Esophagus muscularis mucosa (tissue), 4 donors: ENCODE data around the gene ELL2. TPM values are rescaled to one million over a fixed set of nuclear protein-coding genes. Genes with fewer than 3 reads are reported as not detected.
A peak's percentile ranks its signal among the peaks of the same experiment; 100 is the strongest.

Experiments used
- DNase-seq: peaks from one replicate; pipeline ENCODE4 v3.0.0-alpha.2; 2017; ENCODE audit errors: extremely low spot score
- H3K27ac ChIP-seq, 4 donors: fragments of 200-600 bp; sonication (generic); replicated peaks in 1 of 4; 1 replicate in 3 of 4; 2 replicates in 1 of 4; pipeline ENCODE4 v1.5.1; 2016 to 2019; ENCODE audit warnings: mild to moderate bottlenecking in 1 of 4
- H3K27me3 ChIP-seq, 4 donors: fragments of 200-600 bp; sonication (generic); one replicate each; pipeline versions ENCODE4 v1.5.1 to v1.6.0; 2016 to 2019
- H3K36me3 ChIP-seq, 4 donors: fragments of 200-600 bp; sonication (generic); one replicate each; pipeline ENCODE4 v1.5.1; 2016 to 2019
- H3K4me1 ChIP-seq, 4 donors: fragments of 200-600 bp; sonication (generic); one replicate each; pipeline ENCODE4 v1.5.1; 2016 to 2019
- H3K4me3 ChIP-seq, 4 donors: fragments of 200-600 bp; sonication (generic); 1 replicate in 2 of 4; 2 replicates in 2 of 4; pipeline ENCODE4 v1.5.1; 2016 to 2019; ENCODE audit warnings: mild to moderate bottlenecking in 4 of 4, moderate library complexity in 1 of 4
- H3K9me3 ChIP-seq, 4 donors: fragments of 200-600 bp; sonication (generic); 1 replicate in 3 of 4; 2 replicates in 1 of 4; pipeline ENCODE4 v1.5.1; 2016 to 2019
- EP300 ChIP-seq: sonication (generic); formaldehyde crosslinking; IDR thresholded peaks from one replicate; pipeline ENCODE4 v1.6.1; 2017; ENCODE audit warnings: antibody characterized with exemption
- POLR2A ChIP-seq: fragments of 450-650 bp; IDR thresholded peaks from one replicate; pipeline ENCODE4 v1.6.1; 2017; ENCODE audit warnings: antibody characterized with exemption, moderate library complexity, mild to moderate bottlenecking, low read depth
- POLR2AphosphoS5 ChIP-seq, 2 donors: sonication (generic); formaldehyde crosslinking; IDR thresholded peaks; one replicate each; pipeline ENCODE4 v1.6.1; 2017; ENCODE audit warnings: antibody characterized with exemption in 2 of 2
- whole genome bisulfite sequencing: methylation state at CpG from one replicate; pipeline ENCODE4 v1.1.5; 2018; 5-methylcytosine and 5-hydroxymethylcytosine counted together
- intact Hi-C: fragments of 100-400 bp; cut with DNase I; formaldehyde crosslinking; loops from one replicate; pipeline ENCODE4 v1.15.1; 2023
- total RNA-seq, 4 donors: library from RNA; depleted of rRNA; stranded (reverse); fragments of >200 nt; gene quantifications; one replicate each; pipeline versions ENCODE4 v1.1.0 to v1.2.1, GENCODE V29; 2016
- TF ChIP-seq, protein P1 (sequence below), 3 experiments: fragments of 200-600 bp in 2 of 3; fragments of 450-650 bp in 1 of 3; sonication (generic) in 2 of 3; IDR thresholded peaks; one replicate each; pipeline ENCODE4 v1.5.1; 2017 to 2019; ENCODE audit warnings: antibody characterized with exemption in 3 of 3, mild to moderate bottlenecking in 2 of 3, moderate library complexity in 1 of 3

ELL2 gene
- total RNA-seq, 4 donors from 2014 or later, result 38.8 to 51.5 (median 42.7) TPM

DNA sequence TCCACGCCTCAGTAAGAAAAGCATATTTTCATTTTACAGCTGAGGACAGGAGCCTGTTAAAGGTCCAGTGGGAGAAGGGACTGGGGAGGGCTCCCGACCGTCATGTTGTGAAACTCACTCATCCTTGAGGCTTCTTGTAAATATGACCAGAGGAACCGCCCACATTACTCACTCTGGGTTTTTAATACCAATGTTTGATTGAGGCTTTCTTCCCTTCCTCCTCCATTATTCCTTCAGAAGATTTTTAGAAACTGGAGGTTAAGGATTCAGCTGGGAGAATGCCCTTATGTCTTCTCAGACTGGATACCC is 77.7 kb downstream of the ELL2 start:
- no peak for DNase-seq
- intact Hi-C loops, result no loop called here
- no peaks in the 10 kb centered on the region for H3K9me3 ChIP-seq
- no peaks in the 10 kb centered on the region for H3K4me1 ChIP-seq
- TF ChIP-seq POLR2A, result no peak
- TF ChIP-seq POLR2AphosphoS5 (IDR thresholded peaks at IDR 0.05), result no peak
- TF ChIP-seq, protein P1, sequence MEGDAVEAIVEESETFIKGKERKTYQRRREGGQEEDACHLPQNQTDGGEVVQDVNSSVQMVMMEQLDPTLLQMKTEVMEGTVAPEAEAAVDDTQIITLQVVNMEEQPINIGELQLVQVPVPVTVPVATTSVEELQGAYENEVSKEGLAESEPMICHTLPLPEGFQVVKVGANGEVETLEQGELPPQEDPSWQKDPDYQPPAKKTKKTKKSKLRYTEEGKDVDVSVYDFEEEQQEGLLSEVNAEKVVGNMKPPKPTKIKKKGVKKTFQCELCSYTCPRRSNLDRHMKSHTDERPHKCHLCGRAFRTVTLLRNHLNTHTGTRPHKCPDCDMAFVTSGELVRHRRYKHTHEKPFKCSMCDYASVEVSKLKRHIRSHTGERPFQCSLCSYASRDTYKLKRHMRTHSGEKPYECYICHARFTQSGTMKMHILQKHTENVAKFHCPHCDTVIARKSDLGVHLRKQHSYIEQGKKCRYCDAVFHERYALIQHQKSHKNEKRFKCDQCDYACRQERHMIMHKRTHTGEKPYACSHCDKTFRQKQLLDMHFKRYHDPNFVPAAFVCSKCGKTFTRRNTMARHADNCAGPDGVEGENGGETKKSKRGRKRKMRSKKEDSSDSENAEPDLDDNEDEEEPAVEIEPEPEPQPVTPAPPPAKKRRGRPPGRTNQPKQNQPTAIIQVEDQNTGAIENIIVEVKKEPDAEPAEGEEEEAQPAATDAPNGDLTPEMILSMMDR (IDR thresholded peaks at IDR 0.05), result no peak
- no peak for TF ChIP-seq EP300
- H3K36me3 ChIP-seq, result peaks cover 0 to 28% (median 16%) of the 10 kb centered on the region in 4 donors
- no peak overlapping the region for H3K4me3 ChIP-seq
- H3K27ac ChIP-seq, result no peak overlapping the region
- WGBS, result 69% methylated on average over 4 of the region's 4 CpGs
- H3K27me3 ChIP-seq, result no peaks in the 10 kb centered on the region

DNA sequence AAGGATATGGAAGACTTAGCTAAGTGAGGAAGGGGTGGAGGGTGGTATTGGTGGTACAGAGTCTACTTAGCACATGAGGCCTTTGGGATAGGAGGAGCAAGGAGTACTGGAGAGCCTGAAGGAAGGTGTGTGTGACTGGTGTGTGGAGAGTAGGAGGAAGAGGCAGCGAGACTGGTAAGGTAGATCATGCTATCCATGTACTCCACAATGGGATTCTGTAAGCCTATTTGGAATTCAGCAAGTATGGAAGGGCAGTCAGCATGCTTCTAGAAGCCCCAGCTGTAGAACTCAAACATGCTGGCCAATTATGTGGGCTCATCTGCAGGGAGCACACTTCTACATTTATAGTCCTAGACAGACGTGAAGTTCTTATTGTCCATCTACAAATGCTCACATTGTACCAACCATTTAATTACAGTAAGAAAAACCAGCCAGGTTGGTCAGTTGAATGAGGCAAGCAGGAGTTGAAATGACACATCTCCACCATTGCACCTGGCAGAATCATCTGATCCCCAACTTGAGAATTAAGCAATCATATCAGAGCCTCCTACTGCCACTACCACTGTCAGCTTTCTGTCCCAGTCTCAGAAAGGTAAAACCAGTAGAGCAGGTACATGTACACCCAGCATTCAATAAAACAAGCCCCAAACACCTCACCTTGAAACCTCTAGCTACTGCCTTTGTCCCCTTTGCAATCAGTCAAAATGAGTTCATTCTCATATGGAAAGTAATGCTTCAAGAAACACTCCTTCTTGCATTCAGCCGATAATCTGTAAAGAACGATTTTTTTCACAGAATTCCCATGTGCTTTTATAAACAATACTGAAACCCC is 78.2 kb downstream of the ELL2 start:
- DNase-seq, result no peak
- intact Hi-C loops, result no loop called here
- peaks cover 0 to 23% (median 11%) of the 10 kb centered on the region in 4 donors for H3K36me3 ChIP-seq
- no peaks in the 10 kb centered on the region for H3K4me1 ChIP-seq
- WGBS, result 74% methylated on average over 4 of the region's 4 CpGs
- H3K9me3 ChIP-seq, result no peaks in the 10 kb centered on the region
- H3K4me3 ChIP-seq, result no peak overlapping the region
- H3K27ac ChIP-seq, result no peak overlapping the region
- no peaks in the 10 kb centered on the region for H3K27me3 ChIP-seq
- peak in 1 of 2 donors; percentile 5 for TF ChIP-seq POLR2AphosphoS5 (IDR thresholded peaks at IDR 0.05)
- TF ChIP-seq, protein P1 (IDR thresholded peaks at IDR 0.05), result no peak
- TF ChIP-seq POLR2A, result no peak

DNA sequence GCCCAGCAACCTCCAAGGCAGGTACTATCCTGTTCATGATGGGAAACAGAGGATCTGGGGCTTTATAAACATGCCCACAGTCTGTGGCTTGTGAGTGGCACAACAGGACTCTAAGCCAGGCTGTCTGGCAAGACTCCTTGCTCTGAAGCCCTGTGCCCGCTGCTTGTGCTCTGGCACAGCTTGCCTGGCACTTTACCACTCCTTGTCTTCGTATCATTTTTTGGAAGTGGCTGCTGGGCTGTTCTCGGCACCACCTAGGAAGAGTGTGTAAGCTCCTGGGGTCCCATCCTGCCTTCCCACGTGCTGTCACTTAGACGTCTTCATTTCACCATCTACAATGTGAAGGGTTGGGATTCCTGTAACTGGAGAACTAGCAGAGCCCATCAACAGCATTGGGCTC is 79.8 kb downstream of the ELL2 start:
- no peaks in the 10 kb centered on the region for H3K9me3 ChIP-seq
- H3K36me3 ChIP-seq, result peaks cover 0 to 9% (median 4%) of the 10 kb centered on the region in 4 donors
- no peak overlapping the region for H3K4me3 ChIP-seq
- H3K27ac ChIP-seq, result no peak overlapping the region
- H3K4me1 ChIP-seq, result no peaks in the 10 kb centered on the region
- TF ChIP-seq POLR2A, result no peak
- TF ChIP-seq EP300, result no peak
- TF ChIP-seq POLR2AphosphoS5 (IDR thresholded peaks at IDR 0.05), result no peak
- TF ChIP-seq, protein P1 (IDR thresholded peaks at IDR 0.05), result no peak
- H3K27me3 ChIP-seq, result no peaks in the 10 kb centered on the region
- intact Hi-C loops, result no loop called here
- 82% methylated on average over 5 of the region's 5 CpGs for WGBS
- no peak for DNase-seq

GRCh38 chr5:95880081-95880926 is 81.3 kb downstream of the ELL2 start:
- Histone ChIP-seq H3K27ac (no peak overlapping the region), H3K4me3 (no peak overlapping the region), H3K4me1 (no peaks in the 10 kb centered on the region), H3K36me3 (no peaks in the 10 kb centered on the region), H3K27me3 (no peaks in the 10 kb centered on the region), H3K9me3 (no peaks in the 10 kb centered on the region)
- no peak for TF ChIP-seq POLR2AphosphoS5 (IDR thresholded peaks at IDR 0.05)
- TF ChIP-seq, protein P1 (IDR thresholded peaks at IDR 0.05), result no peak
- no peak for TF ChIP-seq EP300
- intact Hi-C loops, result no loop called here
- DNase-seq, result no peak
- 87% methylated on average over 5 of the region's 5 CpGs for WGBS
